WTC11 (cell line): ENCODE measurements around the gene ASTN2.

Experiments
- ATF1 ChIP-seq: sonication (generic); formaldehyde crosslinking; IDR thresholded peaks from 2 replicates; pipeline ENCODE4 v1.8.1; 2023; ENCODE audit warnings: mild to moderate bottlenecking, moderate library complexity, missing genetic modification reagents
- CREB1 ChIP-seq: sonication (generic); formaldehyde crosslinking; IDR thresholded peaks from 2 replicates; pipeline ENCODE4 v1.8.0; 2023; ENCODE audit warnings: mild to moderate bottlenecking, missing genetic modification reagents
- ETV6 ChIP-seq: sonication (generic); formaldehyde crosslinking; IDR thresholded peaks from 2 replicates; pipeline ENCODE4 v1.8.1; 2022; ENCODE audit warnings: mild to moderate bottlenecking, missing genetic modification reagents
- JUN ChIP-seq: sonication (generic); formaldehyde crosslinking; IDR thresholded peaks from 2 replicates; pipeline ENCODE4 v1.8.0; 2023; ENCODE audit warnings: mild to moderate bottlenecking, missing genetic modification reagents
- TF ChIP-seq, protein P1 (sequence below): sonication (generic); formaldehyde crosslinking; IDR thresholded peaks from 2 replicates; pipeline ENCODE4 v1.8.0; 2022; ENCODE audit warnings: mild to moderate bottlenecking, missing genetic modification reagents
- TF ChIP-seq, protein P2 (sequence below): sonication (generic); formaldehyde crosslinking; IDR thresholded peaks from 2 replicates; pipeline ENCODE4 v1.8.1; 2023; ENCODE audit warnings: mild to moderate bottlenecking, missing genetic modification reagents, moderate library complexity
- TF ChIP-seq, protein P3 (sequence below): fragments of 200-600 bp; IDR thresholded peaks from 2 replicates; pipeline ENCODE4 v1.8.0; 2022; ENCODE audit warnings: antibody characterized with exemption

DNA sequence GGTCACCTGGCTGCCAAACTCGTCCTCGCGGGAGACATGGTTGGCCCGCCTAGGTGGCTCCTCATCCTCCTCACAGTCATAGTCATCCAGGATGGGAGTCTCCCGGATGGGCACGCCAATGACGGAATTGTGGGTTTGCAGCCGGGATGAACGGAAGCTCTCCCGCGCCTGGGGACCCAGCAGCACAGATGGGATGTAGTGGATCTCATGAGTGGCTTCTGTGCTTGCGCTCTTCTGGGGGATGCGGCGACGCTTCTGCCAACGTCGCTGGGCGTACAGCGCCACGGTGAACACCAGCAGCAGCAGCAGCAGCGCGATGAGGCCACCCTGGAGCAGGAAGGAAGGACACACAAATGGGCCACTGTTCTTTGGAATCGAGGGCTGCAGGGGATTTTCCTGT is 200.4 kb downstream of the ASTN2 start:
- TF ChIP-seq, protein P1, sequence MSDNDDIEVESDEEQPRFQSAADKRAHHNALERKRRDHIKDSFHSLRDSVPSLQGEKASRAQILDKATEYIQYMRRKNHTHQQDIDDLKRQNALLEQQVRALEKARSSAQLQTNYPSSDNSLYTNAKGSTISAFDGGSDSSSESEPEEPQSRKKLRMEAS: no peak
- TF ChIP-seq ATF1 (no peak), CREB1 (no peak), JUN (CRISPR knock-in tag) (no peak), ETV6 (CRISPR knock-in tag) (no peak)
- TF ChIP-seq, protein P2, sequence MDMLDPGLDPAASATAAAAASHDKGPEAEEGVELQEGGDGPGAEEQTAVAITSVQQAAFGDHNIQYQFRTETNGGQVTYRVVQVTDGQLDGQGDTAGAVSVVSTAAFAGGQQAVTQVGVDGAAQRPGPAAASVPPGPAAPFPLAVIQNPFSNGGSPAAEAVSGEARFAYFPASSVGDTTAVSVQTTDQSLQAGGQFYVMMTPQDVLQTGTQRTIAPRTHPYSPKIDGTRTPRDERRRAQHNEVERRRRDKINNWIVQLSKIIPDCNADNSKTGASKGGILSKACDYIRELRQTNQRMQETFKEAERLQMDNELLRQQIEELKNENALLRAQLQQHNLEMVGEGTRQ (CRISPR knock-in tag): no peak
- TF ChIP-seq, protein P3, sequence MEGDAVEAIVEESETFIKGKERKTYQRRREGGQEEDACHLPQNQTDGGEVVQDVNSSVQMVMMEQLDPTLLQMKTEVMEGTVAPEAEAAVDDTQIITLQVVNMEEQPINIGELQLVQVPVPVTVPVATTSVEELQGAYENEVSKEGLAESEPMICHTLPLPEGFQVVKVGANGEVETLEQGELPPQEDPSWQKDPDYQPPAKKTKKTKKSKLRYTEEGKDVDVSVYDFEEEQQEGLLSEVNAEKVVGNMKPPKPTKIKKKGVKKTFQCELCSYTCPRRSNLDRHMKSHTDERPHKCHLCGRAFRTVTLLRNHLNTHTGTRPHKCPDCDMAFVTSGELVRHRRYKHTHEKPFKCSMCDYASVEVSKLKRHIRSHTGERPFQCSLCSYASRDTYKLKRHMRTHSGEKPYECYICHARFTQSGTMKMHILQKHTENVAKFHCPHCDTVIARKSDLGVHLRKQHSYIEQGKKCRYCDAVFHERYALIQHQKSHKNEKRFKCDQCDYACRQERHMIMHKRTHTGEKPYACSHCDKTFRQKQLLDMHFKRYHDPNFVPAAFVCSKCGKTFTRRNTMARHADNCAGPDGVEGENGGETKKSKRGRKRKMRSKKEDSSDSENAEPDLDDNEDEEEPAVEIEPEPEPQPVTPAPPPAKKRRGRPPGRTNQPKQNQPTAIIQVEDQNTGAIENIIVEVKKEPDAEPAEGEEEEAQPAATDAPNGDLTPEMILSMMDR: no peak
